Measurements from ENCODE around the gene RSRP1.

Gene RSRP1

GRCh38 chr1:25197982-25198662 is 49.1 kb downstream of the RSRP1 start:
- TF ChIP-seq CTCF (conservative IDR thresholded peaks at IDR 0.05) = no peak

GRCh38 chr1:25197235-25197975 is 49.8 kb downstream of the RSRP1 start:
- H3K27ac ChIP-seq = peak overlapping the region; percentile 88
- TF ChIP-seq CTCF (conservative IDR thresholded peaks at IDR 0.05) = no peak

More at GRCh38 chr1:25197982-25198662, 49.1 kb downstream of the RSRP1 start:
- H3K27ac ChIP-seq = peak overlapping the region; percentile 88

- TF ChIP-seq CTCF (conservative IDR thresholded peaks at IDR 0.05) = no peak
- peak overlapping the region; percentile 88 for H3K27ac ChIP-seq
These were observed 50.4 kb downstream of the RSRP1 start for GRCh38 chr1:25196830-25197229.

GRCh38 chr1:25195835-25196234 is 51.4 kb downstream of the RSRP1 start:
- no peak overlapping the region for H3K27ac ChIP-seq
- TF ChIP-seq CTCF (conservative IDR thresholded peaks at IDR 0.05) = no peak

- no peak for TF ChIP-seq CTCF (conservative IDR thresholded peaks at IDR 0.05)
- no peak overlapping the region for H3K27ac ChIP-seq
These were observed 52.7 kb downstream of the RSRP1 start for GRCh38 chr1:25194572-25195020.

- no peak overlapping the region for H3K27ac ChIP-seq
- TF ChIP-seq CTCF (conservative IDR thresholded peaks at IDR 0.05) = no peak
These were observed 53.2 kb downstream of the RSRP1 start for GRCh38 chr1:25194054-25194453.

- no peak overlapping the region for H3K27ac ChIP-seq
- no peak for TF ChIP-seq CTCF (conservative IDR thresholded peaks at IDR 0.05)
These were observed 54.0 kb downstream of the RSRP1 start for GRCh38 chr1:25193229-25193628.
